ENCODE measurements around the gene CARMIL1. TPM values are rescaled to one million over a fixed set of nuclear protein-coding genes. Genes with fewer than 3 reads are reported as not detected.

CARMIL1 gene
- total RNA-seq, 2 experiments from 2014 or later: 3.9 to 4.0 TPM

- Mint-ChIP-seq H3K9me3 (no peaks in the 10 kb centered on the region), H3K4me3 (no peak overlapping the region), H3K27me3 (ENCODE audit: low read depth) (no peaks in the 10 kb centered on the region), H3K36me3 (ENCODE audit: low read depth) (peaks cover 2% of the 10 kb centered on the region), H3K27ac (no peak overlapping the region), H3K4me1 (ENCODE audit: low read depth) (no peaks in the 10 kb centered on the region)
- CTCF ChIA-PET: no interaction called here
- intact Hi-C loops (cut with micrococcal nuclease): loop anchor here (10.0 kb wide), 1 partner anchor 382 kb away; no protein-coding TSS in a partner anchor
- no peak for DNase-seq
Measured at GRCh38 chr6:25612666-25613065, 333.5 kb downstream of the CARMIL1 start.

DNA sequence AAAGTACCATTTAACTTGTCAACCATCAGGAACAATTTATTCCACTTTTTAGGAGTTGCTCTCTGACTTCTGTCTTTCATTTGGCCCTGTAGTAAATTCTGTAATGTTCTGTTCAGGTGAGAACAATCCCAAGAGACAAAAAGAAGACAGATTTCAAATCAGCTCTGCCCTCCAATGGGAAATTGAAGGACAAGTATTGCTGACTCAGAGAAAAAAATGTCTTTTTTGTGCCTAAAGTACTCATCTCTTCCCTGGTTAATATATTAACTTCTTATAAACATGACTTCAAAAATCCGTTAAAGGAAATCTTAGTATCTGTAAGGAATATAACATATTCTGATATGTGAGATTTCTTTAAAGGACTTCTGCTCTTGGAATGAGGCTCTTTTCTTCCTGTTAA is 334.2 kb downstream of the CARMIL1 start:
- intact Hi-C loops (cut with micrococcal nuclease): loop anchor here (10.0 kb wide), 1 partner anchor 381 kb away; no protein-coding TSS in a partner anchor
- Mint-ChIP-seq H3K9me3 (no peaks in the 10 kb centered on the region), H3K27ac (no peak overlapping the region), H3K27me3 (ENCODE audit: low read depth) (no peaks in the 10 kb centered on the region), H3K36me3 (ENCODE audit: low read depth) (peaks cover 2% of the 10 kb centered on the region), H3K4me3 (no peak overlapping the region), H3K4me1 (ENCODE audit: low read depth) (no peaks in the 10 kb centered on the region)
- no peak for DNase-seq
- CTCF ChIA-PET: no interaction called here

- Mint-ChIP-seq H3K27me3 (ENCODE audit: low read depth) (no peaks in the 10 kb centered on the region), H3K4me1 (ENCODE audit: low read depth) (no peaks in the 10 kb centered on the region), H3K9me3 (no peaks in the 10 kb centered on the region), H3K4me3 (no peak overlapping the region), H3K27ac (no peak overlapping the region), H3K36me3 (ENCODE audit: low read depth) (peaks cover 3% of the 10 kb centered on the region)
- CTCF ChIA-PET: no interaction called here
- DNase-seq: no peak
- intact Hi-C loops (cut with micrococcal nuclease): loop anchor here (10.0 kb wide), 1 partner anchor 381 kb away; no protein-coding TSS in a partner anchor
Measured at GRCh38 chr6:25614052-25614451, 334.9 kb downstream of the CARMIL1 start.

GRCh38 chr6:25615471-25615870 is 336.3 kb downstream of the CARMIL1 start:
- H3K36me3 Mint-ChIP-seq (ENCODE audit: low read depth): peaks cover 1% of the 10 kb centered on the region
- intact Hi-C loops (cut with micrococcal nuclease): loop anchor here (10.0 kb wide), 1 partner anchor 379 kb away; no protein-coding TSS in a partner anchor
- H3K4me1 Mint-ChIP-seq (ENCODE audit: low read depth): no peaks in the 10 kb centered on the region
- no peaks in the 10 kb centered on the region for H3K27me3 Mint-ChIP-seq (ENCODE audit: low read depth)
- CTCF ChIA-PET: no interaction called here
- H3K27ac Mint-ChIP-seq: no peak overlapping the region
- no peak for DNase-seq
- H3K9me3 Mint-ChIP-seq: no peaks in the 10 kb centered on the region
- H3K4me3 Mint-ChIP-seq: no peak overlapping the region

DNA sequence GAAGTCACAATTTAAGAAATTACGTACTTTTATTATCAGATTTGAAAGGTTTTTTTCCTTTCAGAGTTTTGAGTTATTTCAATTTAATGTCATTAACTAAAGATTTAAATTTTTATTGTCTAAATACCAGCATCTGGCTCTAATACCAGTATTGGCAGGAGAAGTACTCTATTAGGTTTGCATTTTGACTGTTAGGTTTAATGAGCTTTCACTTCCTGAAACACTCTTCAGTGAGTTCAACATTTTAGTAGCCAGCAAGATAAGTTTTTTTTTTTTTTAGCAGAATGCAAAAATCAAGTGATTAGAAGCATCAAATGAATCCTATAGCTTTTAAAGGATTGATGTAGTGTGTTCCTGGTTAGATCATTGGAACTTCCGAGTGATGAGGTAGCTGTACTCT is 338.8 kb downstream of the CARMIL1 start:
- H3K9me3 Mint-ChIP-seq: no peaks in the 10 kb centered on the region
- peaks cover 1% of the 10 kb centered on the region for H3K36me3 Mint-ChIP-seq (ENCODE audit: low read depth)
- H3K27me3 Mint-ChIP-seq (ENCODE audit: low read depth): no peaks in the 10 kb centered on the region
- no peak overlapping the region for H3K27ac Mint-ChIP-seq
- DNase-seq: no peak
- intact Hi-C loops (cut with micrococcal nuclease): loop anchor here (10.0 kb wide), 1 partner anchor 377 kb away; no protein-coding TSS in a partner anchor
- H3K4me3 Mint-ChIP-seq: no peak overlapping the region
- no peaks in the 10 kb centered on the region for H3K4me1 Mint-ChIP-seq (ENCODE audit: low read depth)
- CTCF ChIA-PET: interaction anchor here (0.6 to 0.7 kb wide), 3 partner anchors 208 to 570 kb away, joined by 3 to 4 read pairs (median 4); no protein-coding TSS in a partner anchor

GRCh38 chr6:25619217-25619616 is 340.0 kb downstream of the CARMIL1 start:
- Mint-ChIP-seq H3K36me3 (ENCODE audit: low read depth) (peaks cover 1% of the 10 kb centered on the region), H3K9me3 (no peaks in the 10 kb centered on the region), H3K27ac (no peak overlapping the region), H3K4me1 (ENCODE audit: low read depth) (peaks cover 3% of the 10 kb centered on the region), H3K27me3 (ENCODE audit: low read depth) (no peaks in the 10 kb centered on the region), H3K4me3 (no peak overlapping the region)
- CTCF ChIA-PET: no interaction called here
- intact Hi-C loops (cut with micrococcal nuclease): loop anchor here (10.0 kb wide), 1 partner anchor 376 kb away; no protein-coding TSS in a partner anchor
- no peak for DNase-seq

DNA sequence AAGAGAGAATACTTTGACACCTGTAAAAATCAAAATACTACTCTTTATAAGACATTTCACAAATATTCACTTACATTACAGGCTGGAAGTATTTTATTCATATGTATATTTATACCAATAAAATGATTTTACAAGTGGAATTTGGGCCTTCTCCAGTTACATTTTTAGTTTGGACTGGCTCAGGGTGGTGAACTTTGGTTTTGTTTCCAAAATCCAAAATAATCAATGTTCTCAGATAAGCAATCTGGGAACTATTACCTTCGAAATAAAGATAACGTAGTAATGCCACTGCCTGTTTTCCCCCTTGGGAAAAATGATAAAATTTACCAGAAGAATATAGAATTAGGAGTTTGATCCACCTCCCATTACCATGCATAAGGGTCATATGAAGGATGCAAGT is 341.2 kb downstream of the CARMIL1 start:
- intact Hi-C loops (cut with micrococcal nuclease): no loop called here
- CTCF ChIA-PET: no interaction called here
- H3K36me3 Mint-ChIP-seq (ENCODE audit: low read depth): peaks cover 1% of the 10 kb centered on the region
- peaks cover 3% of the 10 kb centered on the region for H3K4me1 Mint-ChIP-seq (ENCODE audit: low read depth)
- H3K9me3 Mint-ChIP-seq: no peaks in the 10 kb centered on the region
- H3K4me3 Mint-ChIP-seq: no peak overlapping the region
- no peaks in the 10 kb centered on the region for H3K27me3 Mint-ChIP-seq (ENCODE audit: low read depth)
- no peak overlapping the region for H3K27ac Mint-ChIP-seq
- DNase-seq: no peak

DNA sequence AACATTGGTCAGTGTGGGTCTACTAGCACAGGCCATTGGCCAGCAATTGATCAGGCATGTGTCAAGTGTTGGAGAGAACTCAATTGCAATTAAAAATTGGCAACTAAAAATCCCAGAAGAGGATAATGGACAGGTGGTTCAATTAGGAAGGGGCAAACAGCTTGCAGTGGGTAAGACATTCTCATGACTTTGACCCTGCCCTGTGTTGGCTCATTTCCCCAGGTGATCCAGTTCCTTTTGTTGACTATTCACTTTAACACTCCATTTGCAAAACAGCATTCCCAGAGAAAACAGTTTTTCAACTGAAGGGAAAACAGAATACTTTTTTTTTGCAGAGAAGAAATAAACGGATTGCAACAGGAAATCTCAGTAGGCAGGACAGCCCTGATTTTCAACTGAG is 343.9 kb downstream of the CARMIL1 start:
- no peak overlapping the region for H3K27ac Mint-ChIP-seq
- intact Hi-C loops (cut with micrococcal nuclease): no loop called here
- H3K27me3 Mint-ChIP-seq (ENCODE audit: low read depth): no peaks in the 10 kb centered on the region
- H3K9me3 Mint-ChIP-seq: no peaks in the 10 kb centered on the region
- CTCF ChIA-PET: interaction anchor here (0.6 kb wide), 1 partner anchor 320 kb away, joined by 4 read pairs; no protein-coding TSS in a partner anchor
- no peak overlapping the region for H3K4me3 Mint-ChIP-seq
- H3K36me3 Mint-ChIP-seq (ENCODE audit: low read depth): peaks cover 1% of the 10 kb centered on the region
- peaks cover 3% of the 10 kb centered on the region for H3K4me1 Mint-ChIP-seq (ENCODE audit: low read depth)
- DNase-seq: no peak

DNA sequence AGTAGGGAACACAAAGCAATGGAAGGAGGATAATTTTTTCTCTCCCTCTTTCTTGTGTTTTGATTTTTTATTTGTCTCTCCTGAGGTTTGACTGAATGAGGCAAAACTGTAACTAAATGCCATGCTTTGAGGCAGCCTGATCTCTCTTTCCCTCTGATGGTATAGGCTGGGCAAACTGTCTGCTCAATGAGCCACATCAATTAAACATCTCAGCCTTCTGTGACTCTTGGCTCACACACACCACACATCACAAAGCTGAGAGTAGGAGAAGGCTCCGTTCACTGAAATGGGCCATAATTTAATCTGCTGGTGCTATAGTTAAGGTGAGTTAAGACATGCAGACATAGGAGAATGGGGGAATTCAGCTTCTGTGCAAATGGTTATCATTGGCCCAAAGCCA is 344.7 kb downstream of the CARMIL1 start:
- Mint-ChIP-seq H3K27me3 (ENCODE audit: low read depth) (no peaks in the 10 kb centered on the region), H3K9me3 (no peaks in the 10 kb centered on the region), H3K36me3 (ENCODE audit: low read depth) (peaks cover 1% of the 10 kb centered on the region), H3K4me3 (no peak overlapping the region), H3K27ac (no peak overlapping the region), H3K4me1 (ENCODE audit: low read depth) (peaks cover 3% of the 10 kb centered on the region)
- intact Hi-C loops (cut with micrococcal nuclease): no loop called here
- no peak for DNase-seq
- CTCF ChIA-PET: no interaction called here

GRCh38 chr6:25627001-25627400 is 347.8 kb downstream of the CARMIL1 start:
- peaks cover 8% of the 10 kb centered on the region for H3K27me3 Mint-ChIP-seq (ENCODE audit: low read depth)
- CTCF ChIA-PET: no interaction called here
- H3K9me3 Mint-ChIP-seq: no peaks in the 10 kb centered on the region
- H3K4me3 Mint-ChIP-seq: no peak overlapping the region
- no peak overlapping the region for H3K27ac Mint-ChIP-seq
- intact Hi-C loops (cut with micrococcal nuclease): no loop called here
- peaks cover 3% of the 10 kb centered on the region for H3K4me1 Mint-ChIP-seq (ENCODE audit: low read depth)
- H3K36me3 Mint-ChIP-seq (ENCODE audit: low read depth): no peaks in the 10 kb centered on the region
- DNase-seq: no peak

DNA sequence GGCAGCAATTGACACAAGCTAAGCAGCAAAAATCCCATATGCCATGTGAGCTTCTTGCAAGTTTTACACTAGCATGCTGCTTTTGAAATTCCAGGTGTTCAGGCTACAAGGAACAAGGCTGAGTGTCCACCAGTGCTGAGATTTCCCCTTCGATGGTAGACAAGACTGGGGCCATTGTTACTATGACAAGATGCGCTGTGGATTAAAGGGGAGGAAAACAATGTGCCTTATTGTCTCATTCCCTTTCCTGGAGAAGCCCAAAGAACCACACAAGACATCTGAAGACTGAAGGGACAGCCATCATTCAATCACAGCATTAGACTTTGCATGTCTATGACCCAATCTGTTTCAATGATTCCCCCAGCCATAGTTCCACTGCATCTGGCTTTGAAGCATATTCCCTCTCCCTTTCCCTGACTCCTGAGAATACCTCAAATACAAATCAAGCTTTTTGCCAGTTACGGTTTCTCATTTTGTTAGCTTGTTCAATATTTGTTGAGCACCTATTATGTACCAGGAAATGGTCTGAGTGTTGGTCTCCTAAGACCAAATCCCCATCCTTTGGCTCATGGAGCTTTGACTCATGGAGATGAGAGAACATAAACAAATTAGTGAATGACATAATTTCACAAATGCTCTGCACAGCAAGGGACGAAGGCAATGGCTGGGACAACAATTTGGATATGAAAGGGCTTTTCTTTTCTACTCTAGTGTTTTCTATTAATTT is 349.5 kb downstream of the CARMIL1 start:
- CTCF ChIA-PET: no interaction called here
- peaks cover 8% of the 10 kb centered on the region for H3K27me3 Mint-ChIP-seq (ENCODE audit: low read depth)
- no peak overlapping the region for H3K27ac Mint-ChIP-seq
- H3K9me3 Mint-ChIP-seq: no peaks in the 10 kb centered on the region
- intact Hi-C loops (cut with micrococcal nuclease): no loop called here
- H3K4me3 Mint-ChIP-seq: no peak overlapping the region
- peaks cover 3% of the 10 kb centered on the region for H3K4me1 Mint-ChIP-seq (ENCODE audit: low read depth)
- no peaks in the 10 kb centered on the region for H3K36me3 Mint-ChIP-seq (ENCODE audit: low read depth)
- DNase-seq: no peak

DNA sequence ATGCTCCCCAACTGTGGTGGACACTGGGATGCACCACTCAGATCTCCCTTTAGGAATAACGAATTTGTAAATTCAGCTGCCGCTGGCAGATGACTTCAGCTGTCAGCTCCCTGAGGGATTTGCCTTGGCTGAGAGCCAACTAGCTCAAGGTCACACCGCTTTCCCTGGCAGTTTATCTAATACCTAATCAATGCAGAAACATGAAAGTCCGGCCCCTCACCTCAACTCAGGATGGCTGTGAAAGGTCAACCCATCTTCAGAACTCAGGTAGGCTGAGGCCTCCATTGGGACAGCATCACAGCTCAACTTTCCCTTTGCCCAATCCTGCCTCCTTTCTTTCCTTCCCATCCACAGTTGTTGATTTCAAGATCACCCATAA is 350.0 kb downstream of the CARMIL1 start:
- H3K27me3 Mint-ChIP-seq (ENCODE audit: low read depth): peaks cover 10% of the 10 kb centered on the region
- DNase-seq: no peak
- no peaks in the 10 kb centered on the region for H3K4me1 Mint-ChIP-seq (ENCODE audit: low read depth)
- no peaks in the 10 kb centered on the region for H3K9me3 Mint-ChIP-seq
- H3K27ac Mint-ChIP-seq: no peak overlapping the region
- H3K36me3 Mint-ChIP-seq (ENCODE audit: low read depth): no peaks in the 10 kb centered on the region
- CTCF ChIA-PET: no interaction called here
- no peak overlapping the region for H3K4me3 Mint-ChIP-seq
- intact Hi-C loops (cut with micrococcal nuclease): no loop called here
